H9 (cell line): ENCODE results near the gene RNF40. TPM values are rescaled to one million over a fixed set of nuclear protein-coding genes. Genes with fewer than 3 reads are reported as not detected.
A peak's percentile ranks its signal among the peaks of the same experiment; 100 is the strongest.

Experiments
- DNase-seq: peaks from one replicate; pipeline ENCODE4 v3.0.0-alpha.2; 2017
- H2AFZ ChIP-seq: one replicate; pipeline ENCODE4 v1.6.1; 2013; ENCODE audit warnings: mild to moderate bottlenecking, low read length, control low read depth, moderate library complexity
- H2AK5ac ChIP-seq: 2 replicates; pipeline ENCODE4 v1.6.1; 2013; ENCODE audit warnings: low read length, control low read depth, mixed read lengths; ENCODE audit not compliant: insufficient read length
- H2BK120ac ChIP-seq: one replicate; pipeline ENCODE4 v1.6.1; 2013; ENCODE audit warnings: low read depth, mild to moderate bottlenecking, low read length, control low read depth, inconsistent platforms; ENCODE audit not compliant: poor library complexity, severe bottlenecking
- H2BK12ac ChIP-seq: 2 replicates; pipeline ENCODE4 v1.6.1; 2013; ENCODE audit warnings: low read length, control low read depth, mixed read lengths, low read depth; ENCODE audit not compliant: insufficient read length
- H2BK15ac ChIP-seq: 2 replicates; pipeline ENCODE4 v1.6.1; 2013; ENCODE audit warnings: low read depth, low read length, control low read depth
- H2BK20ac ChIP-seq: one replicate; pipeline ENCODE4 v1.6.1; 2013; ENCODE audit warnings: low read depth, mild to moderate bottlenecking, low read length, control low read depth, inconsistent platforms; ENCODE audit not compliant: poor library complexity, severe bottlenecking
- H2BK5ac ChIP-seq: 2 replicates; pipeline ENCODE4 v1.6.1; 2013; ENCODE audit warnings: low read length, control low read depth, mixed read lengths; ENCODE audit not compliant: insufficient read length
- H3K14ac ChIP-seq: 2 replicates; pipeline ENCODE4 v1.6.1; 2013; ENCODE audit warnings: low read length, control low read depth; ENCODE audit not compliant: insufficient read depth
- H3K18ac ChIP-seq: 2 replicates; pipeline ENCODE4 v1.6.1; 2013; ENCODE audit warnings: low read depth, mild to moderate bottlenecking, mixed read lengths, low read length, control low read depth; ENCODE audit not compliant: insufficient read length
- H3K23ac ChIP-seq: 2 replicates; pipeline ENCODE4 v1.6.1; 2013; ENCODE audit warnings: low read length, control low read depth, mixed read lengths, low read depth; ENCODE audit not compliant: insufficient read length
- H3K23me2 ChIP-seq: 2 replicates; pipeline ENCODE4 v1.6.1; 2013; ENCODE audit warnings: low read depth, mild to moderate bottlenecking, mixed read lengths, low read length, control low read depth; ENCODE audit not compliant: insufficient read length, poor library complexity, severe bottlenecking
- H3K27ac ChIP-seq: 2 replicates; pipeline ENCODE4 v1.5.1; 2013; ENCODE audit warnings: low read length, control low read depth, mixed read lengths, low read depth; ENCODE audit not compliant: insufficient read length
- H3K27me3 ChIP-seq: 2 replicates; pipeline ENCODE4 v1.6.1; 2013; ENCODE audit warnings: low read length, control low read depth, inconsistent platforms; ENCODE audit not compliant: insufficient read depth
- H3K4ac ChIP-seq: 2 replicates; pipeline ENCODE4 v1.6.1; 2013; ENCODE audit warnings: low read depth, mild to moderate bottlenecking, control low read depth, inconsistent platforms, low read length, moderate library complexity
- H3K4me1 ChIP-seq: 2 replicates; pipeline ENCODE4 v1.6.1; 2013; ENCODE audit warnings: low read length, control low read depth, inconsistent platforms; ENCODE audit not compliant: insufficient read depth
- H3K4me2 ChIP-seq: 2 replicates; pipeline ENCODE4 v1.6.1; 2013; ENCODE audit warnings: low read length, control low read depth, mixed read lengths; ENCODE audit not compliant: insufficient read length, insufficient read depth
- H3K56ac ChIP-seq: 2 replicates; pipeline ENCODE4 v1.6.1; 2013; ENCODE audit warnings: low read depth, mild to moderate bottlenecking, mixed read lengths, low read length, control low read depth; ENCODE audit not compliant: insufficient read length
- H3K79me1 ChIP-seq: 2 replicates; pipeline ENCODE4 v1.6.1; 2013; ENCODE audit warnings: low read depth, mild to moderate bottlenecking, moderate library complexity, low read length, control low read depth, inconsistent platforms; ENCODE audit not compliant: insufficient read depth, poor library complexity, severe bottlenecking
- H3K79me2 ChIP-seq: 2 replicates; pipeline ENCODE4 v1.6.1; 2013; ENCODE audit warnings: low read length, control low read depth, inconsistent platforms; ENCODE audit not compliant: insufficient read depth
- H3K9ac ChIP-seq: 2 replicates; pipeline ENCODE4 v1.6.1; 2013; ENCODE audit warnings: low read length, control low read depth, mixed read lengths; ENCODE audit not compliant: insufficient read length; ENCODE audit errors: extremely low read depth
- H3K9me3 ChIP-seq: one replicate; pipeline ENCODE4 v1.6.1; 2013; ENCODE audit warnings: low read depth, low read length, inconsistent platforms; ENCODE audit not compliant: control insufficient read depth
- H3T11ph ChIP-seq: one replicate; pipeline ENCODE4 v1.6.1; 2013; ENCODE audit warnings: mild to moderate bottlenecking, low read length, control low read depth, inconsistent platforms
- H4K20me1 ChIP-seq: one replicate; pipeline ENCODE4 v1.6.1; 2013; ENCODE audit not compliant: control insufficient read depth, insufficient read length, insufficient read depth
- H4K5ac ChIP-seq: 2 replicates; pipeline ENCODE4 v1.6.1; 2013; ENCODE audit warnings: low read depth, mild to moderate bottlenecking, mixed read lengths, low read length, control low read depth; ENCODE audit not compliant: insufficient read length
- H4K8ac ChIP-seq: replicated peaks from 2 replicates; pipeline ENCODE4 v1.6.1; 2013; ENCODE audit warnings: low read length, control low read depth, mixed read lengths, low read depth; ENCODE audit not compliant: insufficient read length
- H4K91ac ChIP-seq: 2 replicates; pipeline ENCODE4 v1.6.1; 2013; ENCODE audit warnings: low read depth, mild to moderate bottlenecking, moderate library complexity, mixed read lengths, low read length, control low read depth; ENCODE audit not compliant: insufficient read length
- H3K27ac Mint-ChIP-seq, 3 experiments: 2 replicates in 2 of 3; 3 replicates in 1 of 3; pipeline ENCODE4 v1.8.0; 2020 to 2021; ENCODE audit warnings: mixed read lengths in 3 of 3, mild to moderate bottlenecking in 1 of 3, moderate library complexity in 1 of 3
- H3K27me3 Mint-ChIP-seq: 2 replicates; pipeline ENCODE4 v1.8.0; 2021; ENCODE audit warnings: low read depth, mild to moderate bottlenecking, moderate library complexity, mixed read lengths
- H3K36me3 Mint-ChIP-seq, 3 experiments: 2 replicates in 2 of 3; 3 replicates in 1 of 3; pipeline ENCODE4 v1.8.0; 2020 to 2021; ENCODE audit warnings: low read depth in 3 of 3, mixed read lengths in 3 of 3; ENCODE audit not compliant: insufficient read depth in 1 of 3
- H3K4me1 Mint-ChIP-seq, 2 experiments: 2 replicates each; pipeline ENCODE4 v1.8.0; 2020; ENCODE audit warnings: mixed read lengths in 2 of 2
- H3K4me3 Mint-ChIP-seq, 2 experiments: 2 replicates in 1 of 2; 3 replicates in 1 of 2; pipeline ENCODE4 v1.8.0; 2020 to 2021; ENCODE audit warnings: mild to moderate bottlenecking in 2 of 2, mixed read lengths in 2 of 2, moderate library complexity in 1 of 2
- H3K9me3 Mint-ChIP-seq, 2 experiments: 2 replicates in 1 of 2; 3 replicates in 1 of 2; pipeline ENCODE4 v1.8.0; 2020; ENCODE audit warnings: mild to moderate bottlenecking in 2 of 2, mixed read lengths in 2 of 2, moderate library complexity in 1 of 2
- CTCF ChIP-seq: fragments of 200-600 bp; sonication (generic); conservative IDR thresholded peaks from 3 replicates; pipeline ENCODE4 v1.8.0; 2021; ENCODE audit warnings: antibody characterized with exemption, mild to moderate bottlenecking
- WGBS: extraction: QIAGEN DNeasy Blood & Tissue Kit; methylation state at CpG from one replicate; pipeline ENCODE4 v1.1.7; 2013; ENCODE audit warnings: missing lambda C conversion rate, low lambda C conversion rate, mixed read lengths; ENCODE audit not compliant: insufficient read length; ENCODE audit errors: extremely low coverage; 5-methylcytosine and 5-hydroxymethylcytosine counted together
- total RNA-seq: library from RNA; stranded (reverse); gene quantifications from 2 replicates; pipeline ENCODE4 v1.2.1, GENCODE V29; 2021

Gene RNF40
- total RNA-seq, 1 experiment from 2014 or later, result 103 TPM

GRCh38 chr16:30778549-30779244 is 16.6 kb downstream of the RNF40 start:
- Mint-ChIP-seq H3K27ac (peak overlapping the region in 2 of 3 experiments; percentile 76 to 88; a peak in 6 of 7 replicates), H3K4me3 (peak overlapping the region in 1 of 2 experiments; percentile 46; a peak in 2 of 5 replicates), H3K4me1 (peaks cover 18 to 24% of the 10 kb centered on the region in 2 experiments), H3K9me3 (no peaks in the 10 kb centered on the region), H3K36me3 (peaks cover 12 to 36% (median 23%) of the 10 kb centered on the region in 3 experiments; a peak in 6 of 7 replicates), H3K27me3 (peaks cover 3% of the 10 kb centered on the region; the same call in 1 of the 2 replicates)
- Histone ChIP-seq H3K23me2 (peaks cover 4% of the 10 kb centered on the region), H3K14ac (no peak overlapping the region), H3K79me2 (no peaks in the 10 kb centered on the region), H4K20me1 (peaks cover 3% of the 10 kb centered on the region), H3K56ac (no peak overlapping the region), H2BK15ac (no peak overlapping the region), H2AK5ac (no peak overlapping the region), H3K4ac (no peak overlapping the region), H3K79me1 (no peaks in the 10 kb centered on the region), H3K27me3 (no peaks in the 10 kb centered on the region), H3K18ac (no peak overlapping the region), H3K4me1 (no peaks in the 10 kb centered on the region), H3K9me3 (no peaks in the 10 kb centered on the region), H3K23ac (no peak overlapping the region), H2BK12ac (no peak overlapping the region), H2BK20ac (no peak overlapping the region), H2BK120ac (no peak overlapping the region), H4K91ac (no peak overlapping the region), H3K9ac (no peak overlapping the region), H3K4me2 (no peak overlapping the region), H2BK5ac (no peak overlapping the region), H4K5ac (no peak overlapping the region), H4K8ac (no peak overlapping the region), H3T11ph (no peak overlapping the region), H3K27ac (no peak overlapping the region), H2AFZ (no peak overlapping the region)
- peak; percentile 65 for DNase-seq
- no CpG with 5 or more reads among the region's 14 CpGs for WGBS
- no peak for TF ChIP-seq CTCF
